IMR-90 (cell line): Measurements from ENCODE around the gene SERPINA4. TPM values are rescaled to one million over a fixed set of nuclear protein-coding genes. Genes with fewer than 3 reads are reported as not detected.

Experiments used
- ATAC-seq: fragments of 200-7000 bp; cut with Tn5 transposase; 2 replicates; pipeline ENCODE4 v1.9.1; 2020; ENCODE audit warnings: low read depth, mild to moderate bottlenecking, moderate library complexity
- BruUV-seq: library from RNA; stranded (reverse); fragments of 400-500 nt; replicated peaks from 2 replicates; lab custom pipeline; 2021; lab: Mats Ljungman, UMichigan
- CTCF ChIA-PET: fragments of 300-600 bp; formaldehyde crosslinking; extraction: SDS; loops from one replicate; lab custom pipeline; 2021; ENCODE audit warnings: antibody characterized with exemption; lab: Yijun Ruan, JAX
- POLR2A ChIA-PET: fragments of 300-600 bp; sonication (Branson Sonifier 250); formaldehyde crosslinking; loops from one replicate; lab custom pipeline; 2022; ENCODE audit warnings: antibody characterized with exemption; ENCODE audit not compliant: unreplicated experiment; lab: Charles Lee
- DNase-seq: peaks from one replicate; pipeline ENCODE4 v3.0.0; 2013
- H2AFZ ChIP-seq: replicated peaks from 2 replicates; pipeline ENCODE3; 2013; ENCODE audit warnings: low read length, mild to moderate bottlenecking; ENCODE audit not compliant: poor library complexity
- H2AK5ac ChIP-seq: 2 replicates; pipeline ENCODE4 v1.6.1; 2013; ENCODE audit warnings: low read depth, low read length, inconsistent platforms
- H2AK9ac ChIP-seq: replicated peaks from 2 replicates; pipeline ENCODE3; 2013; ENCODE audit warnings: mild to moderate bottlenecking, low read depth, low read length, moderate library complexity; ENCODE audit not compliant: poor library complexity
- H2BK120ac ChIP-seq: 2 replicates; pipeline ENCODE4 v1.6.1; 2013; ENCODE audit warnings: low read depth, low read length, inconsistent platforms
- H2BK15ac ChIP-seq: 3 replicates; pipeline ENCODE4 v1.6.1; 2013; ENCODE audit warnings: low read depth, low read length, inconsistent platforms
- H2BK20ac ChIP-seq: 2 replicates; pipeline ENCODE4 v1.6.1; 2013; ENCODE audit warnings: low read depth, mild to moderate bottlenecking, inconsistent platforms, low read length, moderate library complexity
- H2BK5ac ChIP-seq: 2 replicates; pipeline ENCODE4 v1.6.1; 2013; ENCODE audit warnings: mild to moderate bottlenecking, low read depth, low read length, inconsistent platforms; ENCODE audit not compliant: poor library complexity, severe bottlenecking
- H3K14ac ChIP-seq: replicated peaks from 2 replicates; pipeline ENCODE4 v1.6.1; 2013; ENCODE audit warnings: low read depth, low read length, inconsistent platforms
- H3K18ac ChIP-seq: 2 replicates; pipeline ENCODE4 v1.6.1; 2013; ENCODE audit warnings: low read depth, low read length, control low read depth
- H3K23ac ChIP-seq: 2 replicates; pipeline ENCODE4 v1.6.1; 2013; ENCODE audit warnings: low read depth, low read length, inconsistent platforms
- H3K27ac ChIP-seq: 2 replicates; pipeline ENCODE4 v1.5.1; 2013; ENCODE audit warnings: mild to moderate bottlenecking, control low read depth, low read length; ENCODE audit not compliant: insufficient read depth
- H3K27me3 ChIP-seq: 2 replicates; pipeline ENCODE4 v1.6.1; 2013; ENCODE audit warnings: low read length; ENCODE audit not compliant: control insufficient read depth, insufficient read depth
- H3K36me3 ChIP-seq: 2 replicates; pipeline ENCODE4 v1.6.1; 2013; ENCODE audit warnings: low read length, mixed read lengths; ENCODE audit not compliant: control insufficient read depth, insufficient read depth
- H3K4ac ChIP-seq: 2 replicates; pipeline ENCODE4 v1.6.1; 2013; ENCODE audit warnings: low read depth, low read length, inconsistent platforms
- H3K4me1 ChIP-seq: 2 replicates; pipeline ENCODE4 v1.6.1; 2013; ENCODE audit warnings: low read length, mixed read lengths; ENCODE audit not compliant: control insufficient read depth, insufficient read depth
- H3K4me2 ChIP-seq: 2 replicates; pipeline ENCODE4 v1.6.1; 2013; ENCODE audit warnings: low read depth, mild to moderate bottlenecking, control low read depth, low read length, moderate library complexity
- H3K4me3 ChIP-seq: 2 replicates; pipeline ENCODE4 v1.5.1; 2013; ENCODE audit warnings: low read depth, mild to moderate bottlenecking, control low read depth, low read length, moderate library complexity; ENCODE audit not compliant: insufficient read depth
- H3K56ac ChIP-seq: 2 replicates; pipeline ENCODE4 v1.6.1; 2013; ENCODE audit warnings: low read length, inconsistent platforms; ENCODE audit not compliant: insufficient read depth; ENCODE audit errors: extremely low read depth
- H3K79me1 ChIP-seq, 2 experiments: 2 replicates each; pipeline ENCODE4 v1.6.1; 2013; ENCODE audit warnings: low read length in 2 of 2, inconsistent platforms in 1 of 2, low read depth in 1 of 2
- H3K9ac ChIP-seq: 2 replicates; pipeline ENCODE4 v1.6.1; 2013; ENCODE audit warnings: low read depth, low read length, control low read depth
- H3K9me1 ChIP-seq: 2 replicates; pipeline ENCODE4 v1.6.1; 2013; ENCODE audit warnings: low read length, inconsistent platforms; ENCODE audit not compliant: insufficient read depth
- H3K9me3 ChIP-seq: 2 replicates; pipeline ENCODE4 v1.6.1; 2013; ENCODE audit warnings: low read length; ENCODE audit not compliant: control insufficient read depth, insufficient read depth
- H4K20me1 ChIP-seq: 2 replicates; pipeline ENCODE4 v1.6.1; 2013; ENCODE audit warnings: low read length, inconsistent platforms; ENCODE audit not compliant: insufficient read depth
- H4K5ac ChIP-seq: 2 replicates; pipeline ENCODE4 v1.6.1; 2013; ENCODE audit warnings: mild to moderate bottlenecking, low read depth, low read length, control low read depth
- H4K8ac ChIP-seq, 2 experiments: 2 replicates each; pipeline ENCODE4 v1.6.1; 2013; ENCODE audit warnings: low read depth in 2 of 2, low read length in 2 of 2, control low read depth in 1 of 2, inconsistent platforms in 1 of 2
- H4K91ac ChIP-seq: 2 replicates; pipeline ENCODE4 v1.6.1; 2013; ENCODE audit warnings: low read depth, low read length, inconsistent platforms; ENCODE audit not compliant: insufficient read depth
- BHLHE40 ChIP-seq: fragments of 150-350 bp; IDR thresholded peaks from 2 replicates; pipeline ENCODE4 v1.6.1; 2016; ENCODE audit warnings: mild to moderate bottlenecking, low read depth, low read length
- CEBPB ChIP-seq: IDR thresholded peaks from 2 replicates; pipeline ENCODE4 v1.6.1; 2012; ENCODE audit warnings: low read depth, low read length, improper control_type of control experiment
- CHD1 ChIP-seq: IDR thresholded peaks from 2 replicates; pipeline ENCODE4 v1.6.1; 2012; ENCODE audit warnings: low read depth, low read length, improper control_type of control experiment
- CTCF ChIP-seq: conservative IDR thresholded peaks from 2 replicates; pipeline ENCODE4 v1.5.1; 2012; ENCODE audit warnings: mild to moderate bottlenecking, low read depth, low read length, improper control_type of control experiment
- ELK1 ChIP-seq: fragments of 150-350 bp; IDR thresholded peaks from 2 replicates; pipeline ENCODE4 v1.6.1; 2016; ENCODE audit warnings: low read depth, mild to moderate bottlenecking, low read length, moderate library complexity, borderline replicate concordance
- FOS ChIP-seq: fragments of 150-350 bp; IDR thresholded peaks from 2 replicates; pipeline ENCODE4 v1.6.1; 2016; ENCODE audit warnings: low read depth, low read length
- MAFK ChIP-seq: IDR thresholded peaks from 2 replicates; pipeline ENCODE4 v1.6.1; 2012; ENCODE audit warnings: low read depth, low read length, improper control_type of control experiment
- MAZ ChIP-seq: IDR thresholded peaks from 2 replicates; pipeline ENCODE4 v1.6.1; 2012; ENCODE audit warnings: low read depth, mild to moderate bottlenecking, low read length, improper control_type of control experiment, moderate library complexity, borderline replicate concordance
- MXI1 ChIP-seq: IDR thresholded peaks from 2 replicates; pipeline ENCODE4 v1.6.1; 2012; ENCODE audit warnings: low read depth, mild to moderate bottlenecking, low read length, moderate library complexity, borderline replicate concordance
- NFE2L2 ChIP-seq: fragments of 150-350 bp; IDR thresholded peaks from 2 replicates; pipeline ENCODE4 v1.6.1; 2016; ENCODE audit warnings: low read depth, mild to moderate bottlenecking, low read length
- POLR2A ChIP-seq: IDR thresholded peaks from 2 replicates; pipeline ENCODE4 v1.6.1; 2012; ENCODE audit warnings: mild to moderate bottlenecking, low read depth, low read length
- RAD21 ChIP-seq: IDR thresholded peaks from 2 replicates; pipeline ENCODE4 v1.6.1; 2012; ENCODE audit warnings: low read length, improper control_type of control experiment
- RCOR1 ChIP-seq: IDR thresholded peaks from 2 replicates; pipeline ENCODE4 v1.6.1; 2012; ENCODE audit warnings: mild to moderate bottlenecking, low read length, improper control_type of control experiment; ENCODE audit not compliant: insufficient replicate concordance
- RFX5 ChIP-seq: IDR thresholded peaks from 2 replicates; pipeline ENCODE4 v1.8.0; 2012; ENCODE audit warnings: low read depth, mild to moderate bottlenecking, low read length, moderate library complexity
- SMC3 ChIP-seq: fragments of 150-350 bp; IDR thresholded peaks from 2 replicates; pipeline ENCODE4 v1.6.1; 2016; ENCODE audit warnings: low read depth, mild to moderate bottlenecking, antibody characterized with exemption, low read length, moderate library complexity
- USF2 ChIP-seq: fragments of 150-350 bp; IDR thresholded peaks from 2 replicates; pipeline ENCODE4 v1.6.1; 2017; ENCODE audit warnings: mild to moderate bottlenecking, antibody characterized with exemption, low read length, low read depth
- WGBS, 2 experiments: methylation state at CpG; one replicate each; pipeline versions ENCODE4 v1.1.5 to v1.1.7; 2013; ENCODE audit warnings: missing lambda C conversion rate in 2 of 2; ENCODE audit not compliant: insufficient read length in 1 of 2; ENCODE audit errors: extremely low coverage in 2 of 2; 5-methylcytosine and 5-hydroxymethylcytosine counted together
- dilution Hi-C: fragments of 300-500 bp; cut with HindIII; formaldehyde crosslinking; loops from one replicate; pipeline ENCODE4 v1.14.3; 2018; ENCODE audit warnings: low sequenced_read_pairs; ENCODE audit not compliant: unreplicated experiment
- in situ Hi-C: fragments of 300-500 bp; cut with MboI; formaldehyde crosslinking; loops from 3 replicates; pipeline ENCODE4 v1.14.3; 2019; ENCODE audit warnings: low sequenced_read_pairs, inconsistent platforms, mixed read lengths
- intact Hi-C: fragments of 100-400 bp; cut with micrococcal nuclease; formaldehyde crosslinking; loops from 2 replicates; pipeline ENCODE4 v1.10.0; 2022
- polyA plus RNA-seq, 3 experiments: library from polyadenylated mRNA; depleted of rRNA; stranded (reverse); fragments of >200 nt; gene quantifications; 2 replicates each; pipeline ENCODE4 v1.2.3, GENCODE V29; 2012; ENCODE audit warnings: low replicate concordance in 1 of 3
- total RNA-seq: library from RNA; depleted of rRNA; stranded (reverse); fragments of >200 nt; gene quantifications from 2 replicates; pipeline ENCODE4 v1.2.3, GENCODE V29; 2012

SERPINA4 gene
- total and polyA plus RNA-seq, 2 of the 4 experiments (the other 2 are of a cell fraction): not detected

GRCh38 chr14:94614802-94615201 lies 53.6 kb downstream of the SERPINA4 start:
- ATAC-seq (no peak), DNase-seq (no peak)
- no peaks in the 10 kb centered on the region for H3K79me1 ChIP-seq
- no peaks in the 10 kb centered on the region for H3K36me3 ChIP-seq
- H3K9me1 ChIP-seq: no peaks in the 10 kb centered on the region
- BruUV-seq: no TSS peak
- WGBS, 2 experiments: 93% methylated on average over 6 of the region's 7 CpGs; no CpG with 5 or more reads in 1 of the 2 experiments
- ChIA-PET CTCF (no interaction called here), POLR2A (no interaction called here)
- TF ChIP-seq CHD1 (no peak), NFE2L2 (no peak), SMC3 (no peak), CTCF (no peak), RFX5 (no peak), USF2 (no peak), RCOR1 (no peak), RAD21 (no peak), MAZ (no peak), ELK1 (no peak), MXI1 (no peak), CEBPB (no peak), BHLHE40 (no peak), FOS (no peak), POLR2A (no peak), MAFK (no peak)
- no peak overlapping the region for H2AK5ac ChIP-seq
- H4K8ac ChIP-seq: no peak overlapping the region
- H3K56ac ChIP-seq: no peak overlapping the region
- no peak overlapping the region for H3K4me2 ChIP-seq
- H2AK9ac ChIP-seq: no peak overlapping the region
- H3K23ac ChIP-seq: no peak overlapping the region
- H2BK5ac ChIP-seq: no peak overlapping the region
- dilution Hi-C loops: no loop called here
- no peak overlapping the region for H4K5ac ChIP-seq
- H2AFZ ChIP-seq: no peak overlapping the region
- no peak overlapping the region for H3K18ac ChIP-seq
- H3K9me3 ChIP-seq: peaks cover 25% of the 10 kb centered on the region
- no peak overlapping the region for H2BK15ac ChIP-seq
- no peak overlapping the region for H3K27ac ChIP-seq
- intact Hi-C loops: no loop called here
- H3K9ac ChIP-seq: no peak overlapping the region
- H3K4ac ChIP-seq: no peak overlapping the region
- H2BK120ac ChIP-seq: no peak overlapping the region
- no peaks in the 10 kb centered on the region for H3K27me3 ChIP-seq
- no peak overlapping the region for H4K91ac ChIP-seq
- in situ Hi-C loops: no loop called here
- no peak overlapping the region for H3K4me3 ChIP-seq
- no peak overlapping the region for H3K14ac ChIP-seq
- no peak overlapping the region for H2BK20ac ChIP-seq
- H4K20me1 ChIP-seq: no peaks in the 10 kb centered on the region
- peaks cover 10% of the 10 kb centered on the region for H3K4me1 ChIP-seq
